Measurements from ENCODE around the gene HIVEP3.

HIVEP3 gene

GRCh38 chr1:41456847-41457540, 461.7 kb downstream of the HIVEP3 start:
- H3K9me3 ChIP-seq (ENCODE audit: insufficient read depth, low read depth, low read length): no peaks in the 10 kb centered on the region
- TF ChIP-seq CTCF (conservative IDR thresholded peaks at IDR 0.05; ENCODE audit: low read length) (no peak), EZH2phosphoT487 (IDR thresholded peaks at IDR 0.05; ENCODE audit: borderline replicate concordance) (no peak)
- H3K27me3 ChIP-seq (ENCODE audit: insufficient read depth, low read length, poor library complexity, severe bottlenecking): no peaks in the 10 kb centered on the region
- no peaks in the 10 kb centered on the region for H3F3A ChIP-seq (ENCODE audit: low read depth)
- no peaks in the 10 kb centered on the region for H3K79me2 ChIP-seq (ENCODE audit: insufficient read depth, low read length)
- no peaks in the 10 kb centered on the region for H3K9me2 ChIP-seq (replicated peaks; ENCODE audit: low read depth, low read length)
- no peak overlapping the region for H2AFZ ChIP-seq (ENCODE audit: low read length)
- no peaks in the 10 kb centered on the region for H3K4me1 ChIP-seq (ENCODE audit: insufficient read depth, low read length, poor library complexity, severe bottlenecking)
- H3K36me3 ChIP-seq (ENCODE audit: insufficient read depth, low read length): no peaks in the 10 kb centered on the region
- H3K4me3 ChIP-seq (ENCODE audit: low read length, poor library complexity, severe bottlenecking): no peak overlapping the region
- no peak overlapping the region for H3K4me2 ChIP-seq (ENCODE audit: low read depth, low read length, poor library complexity, severe bottlenecking)
- H3K9ac ChIP-seq (ENCODE audit: low read depth, low read length, poor library complexity, severe bottlenecking): no peak overlapping the region
- no peaks in the 10 kb centered on the region for H4K20me1 ChIP-seq (ENCODE audit: insufficient read depth, low read length, poor library complexity, severe bottlenecking)

All from Loucy (cell line).